Left ventricle myocardium inferior (tissue), 1 donor: ENCODE measurements around the gene PTPN6. TPM values are rescaled to one million over a fixed set of nuclear protein-coding genes. Genes with fewer than 3 reads are reported as not detected.

Experiments
- DNase-seq: peaks from one replicate; pipeline ENCODE4 v3.0.0-alpha.2; 2020
- H3K27ac ChIP-seq: fragments of 200-600 bp; replicated peaks from 2 replicates; pipeline ENCODE4 v1.8.0; 2021
- H3K27me3 ChIP-seq: fragments of 200-600 bp; 2 replicates; pipeline ENCODE4 v1.8.0; 2021; ENCODE audit warnings: low read depth
- H3K36me3 ChIP-seq: fragments of 200-600 bp; 2 replicates; pipeline ENCODE4 v1.8.0; 2021
- H3K4me1 ChIP-seq: fragments of 200-600 bp; 2 replicates; pipeline ENCODE4 v1.8.0; 2021
- H3K4me3 ChIP-seq: fragments of 200-600 bp; 2 replicates; pipeline ENCODE4 v1.8.0; 2021; ENCODE audit warnings: mild to moderate bottlenecking, moderate library complexity
- H3K9me3 ChIP-seq: fragments of 200-600 bp; replicated peaks from 2 replicates; pipeline ENCODE4 v1.8.0; 2021
- CTCF ChIP-seq: fragments of 200-600 bp; IDR thresholded peaks from 2 replicates; pipeline ENCODE4 v1.8.0; 2021; ENCODE audit warnings: antibody characterized with exemption, mild to moderate bottlenecking, borderline replicate concordance
- intact Hi-C: fragments of 100-400 bp; cut with micrococcal nuclease; formaldehyde crosslinking; loops from one replicate; pipeline ENCODE4 v1.11.0; 2022
- total RNA-seq: library from RNA; stranded (reverse); fragmentation: NEBNext Ultra II Directional; extraction: Animal tissue kit (Norgen Biotek cat#: 25700); gene quantifications from one replicate; pipeline ENCODE4 v1.2.1, GENCODE V29; 2021
- donor health status: DM: no; HTN: yes; CAD: no; lungs with severe emphysema.

Gene PTPN6
- total RNA-seq, 1 donor from 2014 or later, result 6.7 TPM

GRCh38 chr12:6952121-6952862 is 1.1 kb downstream of the PTPN6 start:
- Histone ChIP-seq H3K36me3 (peaks cover 1% of the 10 kb centered on the region), H3K4me1 (peaks cover 15% of the 10 kb centered on the region), H3K27ac (peak overlapping the region; percentile 66), H3K9me3 (no peaks in the 10 kb centered on the region), H3K27me3 (no peaks in the 10 kb centered on the region), H3K4me3 (peak overlapping the region; percentile 51)
- intact Hi-C loops, result no loop called here
- peak; percentile 12 for DNase-seq
- no peak for TF ChIP-seq CTCF

- no peaks in the 10 kb centered on the region for H3K27me3 ChIP-seq
- peak; percentile 14 for DNase-seq
- H3K27ac ChIP-seq, result peak overlapping the region; percentile 66
- H3K4me3 ChIP-seq, result peak overlapping the region; percentile 51
- peaks cover 16% of the 10 kb centered on the region for H3K4me1 ChIP-seq
- H3K9me3 ChIP-seq, result no peaks in the 10 kb centered on the region
- TF ChIP-seq CTCF, result no peak
- intact Hi-C loops, result no loop called here
- H3K36me3 ChIP-seq, result no peaks in the 10 kb centered on the region
These were observed 1.8 kb downstream of the PTPN6 start for GRCh38 chr12:6952863-6953441.

GRCh38 chr12:6953442-6954315 is 2.5 kb downstream of the PTPN6 start:
- Histone ChIP-seq H3K9me3 (no peaks in the 10 kb centered on the region), H3K36me3 (no peaks in the 10 kb centered on the region), H3K27ac (peak overlapping the region; percentile 66), H3K4me1 (peaks cover 24% of the 10 kb centered on the region), H3K27me3 (no peaks in the 10 kb centered on the region), H3K4me3 (peak overlapping the region; percentile 51)
- no peak for TF ChIP-seq CTCF
- intact Hi-C loops, result no loop called here
- peak; percentile 47 for DNase-seq

- Histone ChIP-seq H3K27ac (peak overlapping the region; percentile 40), H3K4me3 (peak overlapping the region; percentile 17), H3K9me3 (no peaks in the 10 kb centered on the region), H3K27me3 (no peaks in the 10 kb centered on the region), H3K36me3 (no peaks in the 10 kb centered on the region), H3K4me1 (peaks cover 32% of the 10 kb centered on the region)
- intact Hi-C loops, result no loop called here
- peak; percentile 6 for DNase-seq
- TF ChIP-seq CTCF, result no peak
These were observed 3.4 kb downstream of the PTPN6 start for GRCh38 chr12:6954316-6955107.
